Measurements from ENCODE around the gene LAMA3. TPM values are rescaled to one million over a fixed set of nuclear protein-coding genes. Genes with fewer than 3 reads are reported as not detected.

Gene LAMA3
- total and polyA plus RNA-seq, 2 of the 13 experiments (the other 11 are each of a cell fraction or from before 2014, with no cell fraction given), result 0.45 to 2.2 TPM

GRCh38 chr18:23943903-23944624, 254.8 kb downstream of the LAMA3 start (continued):
- TF ChIP-seq IRF1 (CRISPR knock-in tag; IDR thresholded peaks at IDR 0.05; ENCODE audit: low read depth), result no peak
- TF ChIP-seq RXRB (CRISPR knock-in tag; IDR thresholded peaks at IDR 0.05; ENCODE audit: borderline replicate concordance), result no peak
- TF ChIP-seq ZNF430 (CRISPR knock-in tag; IDR thresholded peaks at IDR 0.05), result no peak
- TF ChIP-seq BHLHE40 (IDR thresholded peaks at IDR 0.05; ENCODE audit: low read length), result no peak
- TF ChIP-seq REST (IDR thresholded peaks at IDR 0.05; ENCODE audit: borderline replicate concordance in 1 of 2, low read depth in 1 of 2, low read length in 2 of 2), result no peak

- DNase-seq (ENCODE audit: low spot score), result no peak
- H4K20me1 ChIP-seq (ENCODE audit: insufficient read depth, low read length), result no peaks in the 10 kb centered on the region
- BruUV-seq (replicated peaks), result no TSS peak
- no peaks in the 10 kb centered on the region for H3K79me2 ChIP-seq (ENCODE audit: insufficient read depth, low read length)
- H3K9me3 ChIP-seq (ENCODE audit: low read length), result no peaks in the 10 kb centered on the region
- no peak overlapping the region for H3K4me3 ChIP-seq (replicated peaks in 1 of 3; ENCODE audit: insufficient read depth in 1 of 3, low read depth in 2 of 3, low read length in 3 of 3)
- no peak overlapping the region for H3K27ac ChIP-seq (ENCODE audit: extremely low read length, insufficient read depth, low read length)
- no peaks in the 10 kb centered on the region for H3K4me1 ChIP-seq (ENCODE audit: insufficient read depth, low read length)
- no peak overlapping the region for H3K4me2 ChIP-seq (ENCODE audit: low read depth, low read length)
- ATAC-seq, result no peak
- intact Hi-C loops (cut with micrococcal nuclease; ENCODE audit: unreplicated experiment), result no loop called here
- H3K27me3 ChIP-seq (ENCODE audit: control insufficient read depth in 1 of 2, insufficient read depth in 2 of 2, low read length in 2 of 2), result no peaks in the 10 kb centered on the region
- no peak overlapping the region for H2AFZ ChIP-seq (ENCODE audit: low read length)
- no peak for FAIRE-seq
- no peaks in the 10 kb centered on the region for H3K36me3 ChIP-seq (replicated peaks in 1 of 2; ENCODE audit: control insufficient read depth in 1 of 2, insufficient read depth in 2 of 2, low read length in 2 of 2)
- H3K9ac ChIP-seq (ENCODE audit: insufficient read depth, low read depth, low read length), result no peak overlapping the region
- ChIA-PET POLR2A (no interaction called here), CTCF (ENCODE audit: low intra/inter-chr PET ratio, low total read pairs) (no interaction called here)
- 62% methylated on average over 7 of the region's 7 CpGs for WGBS (ENCODE audit: low lambda C conversion rate)
- in situ Hi-C loops (cut with HindIII; ENCODE audit: extremely low pct_ligation_motif_present, low pct_unique_long_range_greater_than_20kb), result no loop called here
- TF ChIP-seq ZNF230 (CRISPR knock-in tag; IDR thresholded peaks at IDR 0.05) (no peak), MYPOP (CRISPR knock-in tag; IDR thresholded peaks at IDR 0.05) (no peak), MAX (IDR thresholded peaks at IDR 0.05) (no peak), ZNF549 (CRISPR knock-in tag; IDR thresholded peaks at IDR 0.05) (no peak), ZNF562 (CRISPR knock-in tag; IDR thresholded peaks at IDR 0.05; ENCODE audit: borderline replicate concordance) (no peak), ZNF431 (CRISPR knock-in tag; IDR thresholded peaks at IDR 0.05; ENCODE audit: borderline replicate concordance, low read depth) (no peak), ZNF563 (CRISPR knock-in tag; IDR thresholded peaks at IDR 0.05) (no peak), ZNF782 (CRISPR knock-in tag; IDR thresholded peaks at IDR 0.05; ENCODE audit: borderline replicate concordance) (no peak), ZFY (CRISPR knock-in tag; IDR thresholded peaks at IDR 0.05) (no peak)
These were observed 256.3 kb downstream of the LAMA3 start for GRCh38 chr18:23945416-23946079.
